IMR-90 (cell line): ENCODE results near the gene DUSP10.

Source experiments
- MXI1 ChIP-seq: IDR thresholded peaks from 2 replicates; pipeline ENCODE4 v1.6.1; 2012; ENCODE audit warnings: low read depth, mild to moderate bottlenecking, low read length, moderate library complexity, borderline replicate concordance
- RFX5 ChIP-seq: IDR thresholded peaks from 2 replicates; pipeline ENCODE4 v1.8.0; 2012; ENCODE audit warnings: low read depth, mild to moderate bottlenecking, low read length, moderate library complexity
- TF ChIP-seq, protein P1 (sequence below): conservative IDR thresholded peaks from 2 replicates; pipeline ENCODE4 v1.5.1; 2012; ENCODE audit warnings: mild to moderate bottlenecking, low read depth, low read length, improper control_type of control experiment

DNA sequence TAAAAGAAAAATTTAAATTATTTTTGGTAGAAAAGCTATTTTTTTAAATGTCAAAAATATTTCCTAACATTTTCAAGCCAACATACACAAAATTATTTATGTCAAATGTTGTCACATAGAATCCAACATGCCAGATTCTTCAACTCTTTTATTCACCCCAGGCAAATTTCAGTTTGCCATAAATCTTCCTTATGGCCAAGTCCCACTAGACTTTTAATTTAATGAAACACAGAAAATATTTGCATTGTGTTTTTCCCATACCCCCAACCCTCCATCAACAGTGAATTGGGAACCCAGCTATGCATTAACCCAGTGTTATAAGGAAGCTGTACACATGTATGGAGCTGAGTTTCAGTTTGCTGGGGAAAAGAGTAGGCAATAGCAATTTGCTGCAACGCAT, 41.4 kb downstream of the DUSP10 start:
- TF ChIP-seq, protein P1, sequence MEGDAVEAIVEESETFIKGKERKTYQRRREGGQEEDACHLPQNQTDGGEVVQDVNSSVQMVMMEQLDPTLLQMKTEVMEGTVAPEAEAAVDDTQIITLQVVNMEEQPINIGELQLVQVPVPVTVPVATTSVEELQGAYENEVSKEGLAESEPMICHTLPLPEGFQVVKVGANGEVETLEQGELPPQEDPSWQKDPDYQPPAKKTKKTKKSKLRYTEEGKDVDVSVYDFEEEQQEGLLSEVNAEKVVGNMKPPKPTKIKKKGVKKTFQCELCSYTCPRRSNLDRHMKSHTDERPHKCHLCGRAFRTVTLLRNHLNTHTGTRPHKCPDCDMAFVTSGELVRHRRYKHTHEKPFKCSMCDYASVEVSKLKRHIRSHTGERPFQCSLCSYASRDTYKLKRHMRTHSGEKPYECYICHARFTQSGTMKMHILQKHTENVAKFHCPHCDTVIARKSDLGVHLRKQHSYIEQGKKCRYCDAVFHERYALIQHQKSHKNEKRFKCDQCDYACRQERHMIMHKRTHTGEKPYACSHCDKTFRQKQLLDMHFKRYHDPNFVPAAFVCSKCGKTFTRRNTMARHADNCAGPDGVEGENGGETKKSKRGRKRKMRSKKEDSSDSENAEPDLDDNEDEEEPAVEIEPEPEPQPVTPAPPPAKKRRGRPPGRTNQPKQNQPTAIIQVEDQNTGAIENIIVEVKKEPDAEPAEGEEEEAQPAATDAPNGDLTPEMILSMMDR, result no peak
- no peak for TF ChIP-seq MXI1
- TF ChIP-seq RFX5, result no peak
